ENCODE data around the gene CMPK1.
A peak's percentile ranks its signal among the peaks of the same experiment; 100 is the strongest.

CMPK1 gene

GRCh38 chr1:47384083-47384482 lies 50.5 kb downstream of the CMPK1 start:
- TF ChIP-seq CTCF (IDR thresholded peaks at IDR 0.05; ENCODE audit: insufficient read depth, low read depth, low read length, missing control alignments): no peak
- no peak overlapping the region for H3K4me3 ChIP-seq (ENCODE audit: low read depth, low read length)
- DNase-seq (ENCODE audit: low read depth): no peak

GRCh38 chr1:47385020-47385419 lies 51.4 kb downstream of the CMPK1 start:
- H3K4me3 ChIP-seq (ENCODE audit: low read depth, low read length): no peak overlapping the region
- TF ChIP-seq CTCF (IDR thresholded peaks at IDR 0.05; ENCODE audit: insufficient read depth, low read depth, low read length, missing control alignments): no peak
- DNase-seq (ENCODE audit: low read depth): no peak

GRCh38 chr1:47386268-47386667 lies 52.7 kb downstream of the CMPK1 start:
- no peak overlapping the region for H3K4me3 ChIP-seq (ENCODE audit: low read depth, low read length)
- TF ChIP-seq CTCF (IDR thresholded peaks at IDR 0.05; ENCODE audit: insufficient read depth, low read depth, low read length, missing control alignments): no peak
- DNase-seq (ENCODE audit: low read depth): no peak

GRCh38 chr1:47388030-47388890 lies 54.7 kb downstream of the CMPK1 start:
- no peak for DNase-seq (ENCODE audit: low read depth)
- H3K4me3 ChIP-seq (ENCODE audit: low read depth, low read length): no peak overlapping the region
- TF ChIP-seq CTCF (IDR thresholded peaks at IDR 0.05; ENCODE audit: insufficient read depth, low read depth, low read length, missing control alignments): no peak

GRCh38 chr1:47388891-47389238 lies 55.3 kb downstream of the CMPK1 start:
- TF ChIP-seq CTCF (IDR thresholded peaks at IDR 0.05; ENCODE audit: insufficient read depth, low read depth, low read length, missing control alignments): peak; percentile 86
- H3K4me3 ChIP-seq (ENCODE audit: low read depth, low read length): no peak overlapping the region
- DNase-seq (ENCODE audit: low read depth): peak; percentile 57

GRCh38 chr1:47389731-47390130 lies 56.1 kb downstream of the CMPK1 start:
- no peak for TF ChIP-seq CTCF (IDR thresholded peaks at IDR 0.05; ENCODE audit: insufficient read depth, low read depth, low read length, missing control alignments)
- no peak overlapping the region for H3K4me3 ChIP-seq (ENCODE audit: low read depth, low read length)
- DNase-seq (ENCODE audit: low read depth): no peak

GRCh38 chr1:47390843-47391242 lies 57.3 kb downstream of the CMPK1 start:
- no peak for DNase-seq (ENCODE audit: low read depth)
- TF ChIP-seq CTCF (IDR thresholded peaks at IDR 0.05; ENCODE audit: insufficient read depth, low read depth, low read length, missing control alignments): no peak
- H3K4me3 ChIP-seq (ENCODE audit: low read depth, low read length): no peak overlapping the region
